GM23248 (cell line): ENCODE results near the gene UBAP2.

Source experiments
- EZH2 ChIP-seq: fragments of 200-600 bp; sonication (generic); IDR thresholded peaks from 2 replicates; pipeline ENCODE4 v1.6.1; 2018; ENCODE audit warnings: antibody characterized with exemption, mild to moderate bottlenecking; ENCODE audit not compliant: insufficient read depth, poor library complexity, severe bottlenecking
- EZH2phosphoT487 ChIP-seq: fragments of 200-600 bp; sonication (generic); IDR thresholded peaks from 2 replicates; pipeline ENCODE4 v1.6.1; 2018; ENCODE audit warnings: antibody characterized with exemption, moderate library complexity, mild to moderate bottlenecking, low read depth; ENCODE audit not compliant: insufficient read depth

GRCh38 chr9:33950371-33950770 lies 98.3 kb downstream of the UBAP2 start:
- no peak for TF ChIP-seq EZH2
- TF ChIP-seq EZH2phosphoT487: no peak
